SK-N-MC (cell line): Measurements from ENCODE around the gene PHF2.

Source experiments
- EZH2 ChIP-seq: fragments of 200-600 bp; sonication (generic); IDR thresholded peaks from one replicate; pipeline ENCODE4 v1.6.1; 2017; ENCODE audit warnings: antibody characterized with exemption
- POLR2AphosphoS5 ChIP-seq: IDR thresholded peaks from 2 replicates; pipeline ENCODE4 v1.6.1; 2012; ENCODE audit warnings: mild to moderate bottlenecking, low read depth, low read length, borderline replicate concordance

DNA sequence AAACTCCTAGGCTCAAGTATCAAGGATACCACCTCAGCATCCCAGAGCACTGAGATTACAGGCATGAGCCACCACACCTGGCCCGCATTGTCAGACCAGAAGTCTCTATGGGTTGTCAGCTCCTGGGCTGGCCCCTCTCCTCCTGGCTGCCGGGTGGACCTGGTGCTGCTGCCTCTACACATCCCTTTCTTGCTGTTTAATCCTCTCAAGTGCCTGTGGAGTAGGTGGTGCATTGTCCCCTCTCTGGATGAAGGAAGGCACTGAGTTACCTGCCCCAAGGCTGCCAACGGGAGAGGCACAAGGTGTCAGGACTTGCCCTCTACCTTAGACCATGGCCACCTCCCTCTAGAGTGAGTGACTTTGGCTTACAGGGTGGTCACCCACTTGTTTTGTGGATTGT lies 37.4 kb downstream of the PHF2 start:
- no peak for TF ChIP-seq POLR2AphosphoS5
- no peak for TF ChIP-seq EZH2
